IMR-90 (cell line): ENCODE results near the gene ABHD17B. TPM values are rescaled to one million over a fixed set of nuclear protein-coding genes. Genes with fewer than 3 reads are reported as not detected.

ENCODE experiments used
- ATAC-seq: fragments of 200-7000 bp; cut with Tn5 transposase; 2 replicates; pipeline ENCODE4 v1.9.1; 2020; ENCODE audit warnings: low read depth, mild to moderate bottlenecking, moderate library complexity
- BruUV-seq: library from RNA; stranded (reverse); fragments of 400-500 nt; replicated peaks from 2 replicates; lab custom pipeline; 2021; lab: Mats Ljungman, UMichigan
- CTCF ChIA-PET: fragments of 300-600 bp; formaldehyde crosslinking; extraction: SDS; loops from one replicate; lab custom pipeline; 2021; ENCODE audit warnings: antibody characterized with exemption; lab: Yijun Ruan, JAX
- POLR2A ChIA-PET: fragments of 300-600 bp; sonication (Branson Sonifier 250); formaldehyde crosslinking; loops from one replicate; lab custom pipeline; 2022; ENCODE audit warnings: antibody characterized with exemption; ENCODE audit not compliant: unreplicated experiment; lab: Charles Lee
- DNase-seq: peaks from one replicate; pipeline ENCODE4 v3.0.0; 2013
- H2AFZ ChIP-seq: replicated peaks from 2 replicates; pipeline ENCODE3; 2013; ENCODE audit warnings: low read length, mild to moderate bottlenecking; ENCODE audit not compliant: poor library complexity
- H2AK5ac ChIP-seq: 2 replicates; pipeline ENCODE4 v1.6.1; 2013; ENCODE audit warnings: low read depth, low read length, inconsistent platforms
- H2AK9ac ChIP-seq: replicated peaks from 2 replicates; pipeline ENCODE3; 2013; ENCODE audit warnings: mild to moderate bottlenecking, low read depth, low read length, moderate library complexity; ENCODE audit not compliant: poor library complexity
- H2BK120ac ChIP-seq: 2 replicates; pipeline ENCODE4 v1.6.1; 2013; ENCODE audit warnings: low read depth, low read length, inconsistent platforms
- H2BK15ac ChIP-seq: 3 replicates; pipeline ENCODE4 v1.6.1; 2013; ENCODE audit warnings: low read depth, low read length, inconsistent platforms
- H2BK20ac ChIP-seq: 2 replicates; pipeline ENCODE4 v1.6.1; 2013; ENCODE audit warnings: low read depth, mild to moderate bottlenecking, inconsistent platforms, low read length, moderate library complexity
- H2BK5ac ChIP-seq: 2 replicates; pipeline ENCODE4 v1.6.1; 2013; ENCODE audit warnings: mild to moderate bottlenecking, low read depth, low read length, inconsistent platforms; ENCODE audit not compliant: poor library complexity, severe bottlenecking
- H3K14ac ChIP-seq: replicated peaks from 2 replicates; pipeline ENCODE4 v1.6.1; 2013; ENCODE audit warnings: low read depth, low read length, inconsistent platforms
- H3K18ac ChIP-seq: 2 replicates; pipeline ENCODE4 v1.6.1; 2013; ENCODE audit warnings: low read depth, low read length, control low read depth
- H3K23ac ChIP-seq: 2 replicates; pipeline ENCODE4 v1.6.1; 2013; ENCODE audit warnings: low read depth, low read length, inconsistent platforms
- H3K27ac ChIP-seq: 2 replicates; pipeline ENCODE4 v1.5.1; 2013; ENCODE audit warnings: mild to moderate bottlenecking, control low read depth, low read length; ENCODE audit not compliant: insufficient read depth
- H3K27me3 ChIP-seq: 2 replicates; pipeline ENCODE4 v1.6.1; 2013; ENCODE audit warnings: low read length; ENCODE audit not compliant: control insufficient read depth, insufficient read depth
- H3K36me3 ChIP-seq: 2 replicates; pipeline ENCODE4 v1.6.1; 2013; ENCODE audit warnings: low read length, mixed read lengths; ENCODE audit not compliant: control insufficient read depth, insufficient read depth
- H3K4ac ChIP-seq: 2 replicates; pipeline ENCODE4 v1.6.1; 2013; ENCODE audit warnings: low read depth, low read length, inconsistent platforms
- H3K4me1 ChIP-seq: 2 replicates; pipeline ENCODE4 v1.6.1; 2013; ENCODE audit warnings: low read length, mixed read lengths; ENCODE audit not compliant: control insufficient read depth, insufficient read depth
- H3K4me2 ChIP-seq: 2 replicates; pipeline ENCODE4 v1.6.1; 2013; ENCODE audit warnings: low read depth, mild to moderate bottlenecking, control low read depth, low read length, moderate library complexity
- H3K4me3 ChIP-seq: 2 replicates; pipeline ENCODE4 v1.5.1; 2013; ENCODE audit warnings: low read depth, mild to moderate bottlenecking, control low read depth, low read length, moderate library complexity; ENCODE audit not compliant: insufficient read depth
- H3K56ac ChIP-seq: 2 replicates; pipeline ENCODE4 v1.6.1; 2013; ENCODE audit warnings: low read length, inconsistent platforms; ENCODE audit not compliant: insufficient read depth; ENCODE audit errors: extremely low read depth
- H3K79me1 ChIP-seq, 2 experiments: 2 replicates each; pipeline ENCODE4 v1.6.1; 2013; ENCODE audit warnings: low read length in 2 of 2, inconsistent platforms in 1 of 2, low read depth in 1 of 2
- H3K9ac ChIP-seq: 2 replicates; pipeline ENCODE4 v1.6.1; 2013; ENCODE audit warnings: low read depth, low read length, control low read depth
- H3K9me1 ChIP-seq: 2 replicates; pipeline ENCODE4 v1.6.1; 2013; ENCODE audit warnings: low read length, inconsistent platforms; ENCODE audit not compliant: insufficient read depth
- H3K9me3 ChIP-seq: 2 replicates; pipeline ENCODE4 v1.6.1; 2013; ENCODE audit warnings: low read length; ENCODE audit not compliant: control insufficient read depth, insufficient read depth
- H4K20me1 ChIP-seq: 2 replicates; pipeline ENCODE4 v1.6.1; 2013; ENCODE audit warnings: low read length, inconsistent platforms; ENCODE audit not compliant: insufficient read depth
- H4K5ac ChIP-seq: 2 replicates; pipeline ENCODE4 v1.6.1; 2013; ENCODE audit warnings: mild to moderate bottlenecking, low read depth, low read length, control low read depth
- H4K8ac ChIP-seq, 2 experiments: 2 replicates each; pipeline ENCODE4 v1.6.1; 2013; ENCODE audit warnings: low read depth in 2 of 2, low read length in 2 of 2, control low read depth in 1 of 2, inconsistent platforms in 1 of 2
- H4K91ac ChIP-seq: 2 replicates; pipeline ENCODE4 v1.6.1; 2013; ENCODE audit warnings: low read depth, low read length, inconsistent platforms; ENCODE audit not compliant: insufficient read depth
- FOS ChIP-seq: fragments of 150-350 bp; IDR thresholded peaks from 2 replicates; pipeline ENCODE4 v1.6.1; 2016; ENCODE audit warnings: low read depth, low read length
- MXI1 ChIP-seq: IDR thresholded peaks from 2 replicates; pipeline ENCODE4 v1.6.1; 2012; ENCODE audit warnings: low read depth, mild to moderate bottlenecking, low read length, moderate library complexity, borderline replicate concordance
- NFE2L2 ChIP-seq: fragments of 150-350 bp; IDR thresholded peaks from 2 replicates; pipeline ENCODE4 v1.6.1; 2016; ENCODE audit warnings: low read depth, mild to moderate bottlenecking, low read length
- POLR2A ChIP-seq: IDR thresholded peaks from 2 replicates; pipeline ENCODE4 v1.6.1; 2012; ENCODE audit warnings: mild to moderate bottlenecking, low read depth, low read length
- RCOR1 ChIP-seq: IDR thresholded peaks from 2 replicates; pipeline ENCODE4 v1.6.1; 2012; ENCODE audit warnings: mild to moderate bottlenecking, low read length, improper control_type of control experiment; ENCODE audit not compliant: insufficient replicate concordance
- SMC3 ChIP-seq: fragments of 150-350 bp; IDR thresholded peaks from 2 replicates; pipeline ENCODE4 v1.6.1; 2016; ENCODE audit warnings: low read depth, mild to moderate bottlenecking, antibody characterized with exemption, low read length, moderate library complexity
- WGBS, 2 experiments: methylation state at CpG; one replicate each; pipeline versions ENCODE4 v1.1.5 to v1.1.7; 2013; ENCODE audit warnings: missing lambda C conversion rate in 2 of 2; ENCODE audit not compliant: insufficient read length in 1 of 2; ENCODE audit errors: extremely low coverage in 2 of 2; 5-methylcytosine and 5-hydroxymethylcytosine counted together
- dilution Hi-C: fragments of 300-500 bp; cut with HindIII; formaldehyde crosslinking; loops from one replicate; pipeline ENCODE4 v1.14.3; 2018; ENCODE audit warnings: low sequenced_read_pairs; ENCODE audit not compliant: unreplicated experiment
- in situ Hi-C: fragments of 300-500 bp; cut with MboI; formaldehyde crosslinking; loops from 3 replicates; pipeline ENCODE4 v1.14.3; 2019; ENCODE audit warnings: low sequenced_read_pairs, inconsistent platforms, mixed read lengths
- intact Hi-C: fragments of 100-400 bp; cut with micrococcal nuclease; formaldehyde crosslinking; loops from 2 replicates; pipeline ENCODE4 v1.10.0; 2022
- polyA plus RNA-seq, 3 experiments: library from polyadenylated mRNA; depleted of rRNA; stranded (reverse); fragments of >200 nt; gene quantifications; 2 replicates each; pipeline ENCODE4 v1.2.3, GENCODE V29; 2012; ENCODE audit warnings: low replicate concordance in 1 of 3
- total RNA-seq: library from RNA; depleted of rRNA; stranded (reverse); fragments of >200 nt; gene quantifications from 2 replicates; pipeline ENCODE4 v1.2.3, GENCODE V29; 2012
- TF ChIP-seq, protein P1 (sequence below): fragments of 150-350 bp; IDR thresholded peaks from 2 replicates; pipeline ENCODE4 v1.6.1; 2017; ENCODE audit warnings: mild to moderate bottlenecking, antibody characterized with exemption, low read length, low read depth
- TF ChIP-seq, protein P2 (sequence below): conservative IDR thresholded peaks from 2 replicates; pipeline ENCODE4 v1.5.1; 2012; ENCODE audit warnings: mild to moderate bottlenecking, low read depth, low read length, improper control_type of control experiment

Gene ABHD17B
- total and polyA plus RNA-seq, 2 of the 4 experiments (the other 2 are of a cell fraction), result 7.5 to 16.8 TPM

DNA sequence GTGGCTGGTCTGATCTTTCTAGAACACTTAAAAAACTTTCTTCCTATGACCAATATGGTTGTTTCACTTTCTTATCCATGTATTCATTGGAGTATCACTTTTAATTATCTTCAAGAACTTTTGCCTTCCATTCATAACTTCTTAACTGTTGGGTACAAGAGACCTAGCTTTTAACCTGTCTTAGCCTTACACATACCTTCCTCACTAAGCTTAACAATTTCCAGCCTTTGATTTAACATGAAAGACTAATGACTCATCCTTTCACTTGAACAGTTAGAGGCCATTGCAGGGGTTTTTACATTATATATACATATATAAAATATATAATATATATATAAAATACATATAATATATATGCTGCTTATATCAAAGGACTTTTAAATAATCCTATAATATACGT, 57.9 kb downstream of the ABHD17B start:
- TF ChIP-seq, protein P1, sequence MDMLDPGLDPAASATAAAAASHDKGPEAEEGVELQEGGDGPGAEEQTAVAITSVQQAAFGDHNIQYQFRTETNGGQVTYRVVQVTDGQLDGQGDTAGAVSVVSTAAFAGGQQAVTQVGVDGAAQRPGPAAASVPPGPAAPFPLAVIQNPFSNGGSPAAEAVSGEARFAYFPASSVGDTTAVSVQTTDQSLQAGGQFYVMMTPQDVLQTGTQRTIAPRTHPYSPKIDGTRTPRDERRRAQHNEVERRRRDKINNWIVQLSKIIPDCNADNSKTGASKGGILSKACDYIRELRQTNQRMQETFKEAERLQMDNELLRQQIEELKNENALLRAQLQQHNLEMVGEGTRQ, result no peak
- TF ChIP-seq POLR2A (no peak), RCOR1 (no peak), FOS (no peak), SMC3 (no peak), NFE2L2 (no peak), MXI1 (no peak)
- TF ChIP-seq, protein P2, sequence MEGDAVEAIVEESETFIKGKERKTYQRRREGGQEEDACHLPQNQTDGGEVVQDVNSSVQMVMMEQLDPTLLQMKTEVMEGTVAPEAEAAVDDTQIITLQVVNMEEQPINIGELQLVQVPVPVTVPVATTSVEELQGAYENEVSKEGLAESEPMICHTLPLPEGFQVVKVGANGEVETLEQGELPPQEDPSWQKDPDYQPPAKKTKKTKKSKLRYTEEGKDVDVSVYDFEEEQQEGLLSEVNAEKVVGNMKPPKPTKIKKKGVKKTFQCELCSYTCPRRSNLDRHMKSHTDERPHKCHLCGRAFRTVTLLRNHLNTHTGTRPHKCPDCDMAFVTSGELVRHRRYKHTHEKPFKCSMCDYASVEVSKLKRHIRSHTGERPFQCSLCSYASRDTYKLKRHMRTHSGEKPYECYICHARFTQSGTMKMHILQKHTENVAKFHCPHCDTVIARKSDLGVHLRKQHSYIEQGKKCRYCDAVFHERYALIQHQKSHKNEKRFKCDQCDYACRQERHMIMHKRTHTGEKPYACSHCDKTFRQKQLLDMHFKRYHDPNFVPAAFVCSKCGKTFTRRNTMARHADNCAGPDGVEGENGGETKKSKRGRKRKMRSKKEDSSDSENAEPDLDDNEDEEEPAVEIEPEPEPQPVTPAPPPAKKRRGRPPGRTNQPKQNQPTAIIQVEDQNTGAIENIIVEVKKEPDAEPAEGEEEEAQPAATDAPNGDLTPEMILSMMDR, result no peak
- Histone ChIP-seq H4K91ac (no peak overlapping the region), H4K20me1 (no peaks in the 10 kb centered on the region), H3K27ac (no peak overlapping the region), H3K23ac (no peak overlapping the region), H2BK15ac (no peak overlapping the region), H3K4me3 (no peak overlapping the region), H2BK120ac (no peak overlapping the region), H2BK20ac (no peak overlapping the region), H4K8ac (no peak overlapping the region), H4K5ac (no peak overlapping the region), H3K9me1 (no peaks in the 10 kb centered on the region), H3K18ac (no peak overlapping the region), H3K4ac (no peak overlapping the region), H3K4me1 (no peaks in the 10 kb centered on the region), H3K79me1 (no peaks in the 10 kb centered on the region), H2AFZ (no peak overlapping the region), H2AK5ac (no peak overlapping the region), H2AK9ac (no peak overlapping the region), H3K14ac (no peak overlapping the region), H3K9me3 (no peaks in the 10 kb centered on the region), H3K56ac (no peak overlapping the region), H3K4me2 (no peak overlapping the region), H3K27me3 (no peaks in the 10 kb centered on the region), H3K36me3 (no peaks in the 10 kb centered on the region), H2BK5ac (no peak overlapping the region), H3K9ac (no peak overlapping the region)
- ATAC-seq, result no peak
- dilution Hi-C loops, result no loop called here
- no CpG with 5 or more reads among the region's 1 CpG for WGBS, 2 experiments
- in situ Hi-C loops, result no loop called here
- no TSS peak for BruUV-seq
- intact Hi-C loops, result no loop called here
- no peak for DNase-seq
- CTCF ChIA-PET, result interaction anchor here (0.6 to 0.8 kb wide), 2 partner anchors 46 to 1228 kb away, joined by 3 read pairs; no protein-coding TSS in a partner anchor
- POLR2A ChIA-PET, result no interaction called here
